GM18499 (cell line): ENCODE data around the gene GTF3C5.
"Not testable (repeated sequence)": the region's sequence is repeated elsewhere in the genome, so short reads cannot be mapped to it uniquely, and the experiment has no call there.

Experiments used
- ATAC-seq: cut with Tn5 transposase; IDR thresholded peaks from one replicate; pipeline ENCODE4 v1.9.1; 2021; ENCODE audit warnings: moderate number of reproducible peaks; ENCODE audit not compliant: insufficient read depth, unreplicated experiment

The GTF3C5 gene

DNA sequence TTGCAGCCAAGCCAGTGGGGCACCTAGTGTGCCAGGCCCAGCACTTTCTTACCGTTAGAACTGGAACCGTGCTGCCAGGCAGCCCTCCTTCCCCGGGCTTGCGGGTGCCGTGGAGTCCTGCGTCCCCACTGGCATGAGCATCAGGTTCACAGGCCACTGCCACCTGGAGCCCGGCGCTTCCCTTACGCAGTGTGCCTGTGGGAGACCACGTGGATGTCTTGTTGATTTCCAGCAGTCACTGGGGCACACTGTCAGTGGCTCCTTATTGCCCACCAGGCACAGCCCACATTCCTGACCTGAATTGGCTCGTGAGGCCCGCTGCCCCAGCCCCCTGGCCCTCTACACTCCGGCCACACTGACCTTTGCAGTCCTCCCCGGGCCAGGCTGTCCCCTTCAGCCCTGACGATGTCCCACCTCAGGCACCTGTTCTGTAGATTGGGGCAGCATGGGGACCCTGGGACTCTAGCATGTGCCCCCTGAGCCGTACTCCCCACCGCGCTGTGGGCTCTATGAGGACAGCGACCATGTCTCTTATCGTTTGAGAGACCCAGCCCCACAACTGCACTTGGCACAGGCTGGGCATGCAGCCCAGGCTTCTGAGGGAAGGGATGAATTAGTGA is 20.6 kb downstream of the GTF3C5 start:
- ATAC-seq = no peak

DNA sequence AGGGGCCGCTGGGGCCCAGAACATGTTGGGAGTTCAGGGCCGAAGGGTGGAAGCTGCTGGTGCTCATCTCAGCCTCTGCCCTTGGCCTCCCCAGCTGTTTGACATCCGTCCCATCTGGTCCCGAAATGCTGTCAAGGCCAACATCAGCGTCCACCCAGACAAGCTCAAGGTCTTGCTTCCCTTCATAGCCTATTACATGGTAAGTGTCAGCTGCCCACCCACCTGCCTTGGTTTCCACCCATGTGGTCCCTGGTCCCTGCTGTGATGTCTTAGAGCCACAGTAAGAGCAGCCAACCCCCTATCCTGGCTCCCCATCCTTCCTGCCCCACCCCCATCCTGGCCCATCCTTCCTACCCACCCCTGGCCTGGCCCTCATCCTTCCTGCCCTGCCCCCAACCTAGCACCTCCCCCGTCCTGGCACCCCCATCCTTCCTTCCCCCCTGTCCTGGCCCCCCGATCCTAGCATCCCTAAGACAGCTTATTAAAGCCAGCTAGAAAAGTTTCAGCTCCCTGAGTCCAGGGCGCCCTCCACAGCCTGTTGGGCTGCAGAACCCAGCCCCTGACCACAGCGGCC is 21.3 kb downstream of the GTF3C5 start:
- no peak for ATAC-seq

DNA sequence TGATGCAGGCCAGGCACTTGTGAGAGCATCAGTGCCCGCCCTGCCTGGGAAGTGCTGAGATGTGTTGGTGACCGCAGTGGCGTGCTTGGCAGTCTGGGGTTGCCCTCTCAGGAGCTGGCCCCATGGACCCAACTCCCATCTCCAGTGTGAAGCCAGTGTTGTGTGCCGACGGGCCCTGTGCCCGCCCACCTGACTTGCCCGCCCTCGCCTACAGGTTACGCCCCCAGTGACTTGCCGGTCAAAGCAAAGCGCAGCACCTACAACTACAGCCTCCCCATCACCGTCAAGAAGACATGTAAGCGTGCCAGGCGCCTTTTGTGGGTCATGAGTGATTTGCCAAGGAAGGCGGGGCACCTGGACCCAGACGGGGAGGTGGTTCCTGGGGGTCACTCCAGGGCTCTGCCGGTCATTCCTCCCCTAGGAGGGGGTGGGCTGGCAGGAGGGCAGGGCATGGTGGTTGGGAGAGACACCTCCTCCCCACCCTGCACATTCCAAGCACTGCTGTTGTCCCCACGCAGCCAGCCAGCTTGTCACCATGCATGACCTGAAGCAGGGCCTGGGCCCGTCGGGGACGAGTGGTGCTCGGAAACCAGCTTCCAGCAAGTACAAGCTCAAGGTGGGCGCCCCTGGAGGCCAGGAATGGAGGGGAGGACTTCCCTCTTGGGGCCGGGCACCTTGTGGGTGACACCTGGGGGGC is 23.5 kb downstream of the GTF3C5 start:
- ATAC-seq = no peak

DNA sequence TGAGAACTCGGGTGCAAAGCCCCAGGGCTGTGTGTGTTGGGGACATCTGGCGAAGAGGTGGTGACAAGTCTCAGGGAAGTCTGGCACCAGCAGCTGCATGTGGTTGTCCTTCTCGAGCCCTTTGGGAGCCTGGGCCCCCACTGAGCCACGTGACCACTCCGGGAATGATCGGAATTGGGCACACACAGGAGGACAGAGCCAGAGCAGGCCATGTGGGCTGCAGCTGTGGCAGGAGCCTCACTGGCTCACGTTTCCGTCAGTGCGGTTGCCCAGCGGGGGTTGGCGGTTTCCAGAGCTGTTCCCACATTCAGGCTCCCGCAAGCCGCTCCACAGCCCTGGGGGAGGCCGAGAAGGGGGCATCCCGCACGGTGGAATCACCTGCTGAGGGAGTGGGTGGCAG is 24.2 kb downstream of the GTF3C5 start:
- no peak for ATAC-seq

DNA sequence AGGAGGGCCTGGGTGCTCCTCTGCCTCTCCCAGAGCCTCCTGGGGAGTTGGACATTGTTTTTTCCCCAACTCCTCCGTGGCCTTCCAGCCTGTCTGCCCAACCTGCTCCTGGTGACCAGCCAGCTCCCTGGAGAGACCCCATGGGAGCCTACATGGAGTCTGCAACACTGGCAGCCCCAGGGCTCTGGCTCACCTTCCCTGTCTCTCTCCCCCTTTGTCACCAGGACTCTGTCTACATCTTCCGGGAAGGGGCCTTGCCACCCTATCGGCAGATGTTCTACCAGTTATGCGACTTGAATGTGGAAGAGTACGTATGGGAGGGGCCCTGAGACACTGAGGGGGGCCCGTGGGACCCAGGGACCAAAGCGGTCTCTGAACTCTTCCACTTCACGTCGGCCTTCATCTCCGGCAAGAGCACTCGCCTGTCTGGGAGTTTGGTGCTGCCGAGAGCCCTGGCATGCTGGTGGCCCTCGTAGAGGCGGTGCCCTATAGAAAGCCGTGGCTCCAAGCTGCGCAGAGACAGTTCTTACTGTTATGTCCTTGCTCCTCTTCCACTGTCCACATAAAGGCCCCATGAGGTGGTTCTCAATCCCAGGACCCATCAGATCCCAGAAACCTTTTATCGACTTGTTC is 25.1 kb downstream of the GTF3C5 start:
- no peak for ATAC-seq

DNA sequence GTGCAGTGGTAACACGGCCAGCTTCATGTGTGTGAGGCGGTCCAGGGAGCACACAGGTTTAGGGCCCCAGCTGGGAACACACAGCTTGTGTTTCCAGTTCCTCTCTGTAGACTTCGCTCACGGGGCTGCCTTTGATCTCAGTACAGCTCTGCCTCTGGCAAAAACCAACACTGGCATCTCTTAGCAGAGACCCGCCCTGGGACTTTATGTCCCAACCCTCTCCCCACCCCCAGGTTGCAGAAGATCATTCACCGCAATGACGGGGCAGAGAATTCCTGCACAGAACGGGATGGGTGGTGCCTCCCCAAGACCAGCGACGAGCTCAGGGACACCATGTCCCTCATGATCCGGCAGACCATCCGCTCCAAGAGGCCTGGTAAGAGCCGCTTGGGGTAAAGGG is 25.7 kb downstream of the GTF3C5 start:
- no peak for ATAC-seq

DNA sequence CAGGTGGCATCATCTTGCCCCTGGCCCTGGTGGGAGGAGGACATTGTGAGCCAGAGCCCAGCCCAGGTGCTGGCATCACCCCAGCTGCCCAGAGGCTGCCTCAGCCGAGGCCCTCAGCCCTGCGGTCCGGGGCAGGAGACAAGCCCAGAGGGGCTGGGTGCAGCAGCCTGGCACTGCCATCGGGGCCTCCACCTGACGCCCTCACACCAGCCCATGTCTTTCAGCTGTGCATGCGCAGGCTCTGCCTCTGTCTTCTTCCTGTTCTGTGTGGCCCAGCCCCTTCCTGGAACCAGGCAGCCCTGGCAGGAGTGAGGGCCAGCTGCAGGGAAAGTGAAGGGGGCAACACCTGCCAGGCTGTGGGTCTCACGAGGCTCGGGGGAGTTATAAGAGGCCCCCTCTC is 26.2 kb downstream of the GTF3C5 start:
- ATAC-seq = no peak

DNA sequence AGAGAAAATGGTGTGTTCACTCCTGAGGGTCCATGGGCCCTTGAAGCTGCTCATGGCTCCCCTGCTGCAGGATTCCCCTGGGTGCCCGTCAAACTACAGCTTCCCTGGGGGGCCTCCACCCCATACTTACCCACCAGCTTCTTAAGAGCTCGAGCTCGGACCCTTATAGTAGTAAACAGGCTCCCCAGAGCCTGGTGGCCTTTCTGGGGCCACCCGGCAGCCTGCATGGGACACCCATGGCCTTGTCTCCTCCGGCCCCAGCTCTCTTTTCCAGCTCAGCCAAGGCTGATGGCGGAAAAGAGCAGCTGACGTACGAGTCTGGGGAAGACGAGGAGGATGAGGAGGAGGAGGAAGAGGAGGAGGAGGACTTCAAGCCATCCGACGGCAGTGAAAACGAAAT is 26.8 kb downstream of the GTF3C5 start:
- no peak for ATAC-seq

DNA sequence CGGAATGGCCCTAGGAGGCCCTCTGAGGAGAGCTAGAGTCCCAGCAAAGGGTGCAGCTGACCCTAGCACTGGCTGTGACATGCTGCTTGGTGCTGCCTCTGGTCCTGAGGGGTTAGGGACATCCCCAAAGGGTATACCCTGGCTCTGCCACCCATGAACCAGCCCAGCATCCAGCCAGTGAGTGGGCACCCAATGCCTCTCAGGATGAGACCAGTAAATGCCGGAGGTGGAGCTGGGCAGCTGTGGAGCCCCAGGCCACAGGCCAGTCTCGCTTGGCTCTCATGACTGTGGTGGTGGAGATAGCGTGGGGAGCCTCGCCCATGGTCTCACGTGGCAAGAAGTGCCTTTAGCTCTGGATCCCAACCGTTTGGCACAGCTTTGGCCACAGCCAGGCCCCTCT is 27.3 kb downstream of the GTF3C5 start:
- ATAC-seq = no peak

DNA sequence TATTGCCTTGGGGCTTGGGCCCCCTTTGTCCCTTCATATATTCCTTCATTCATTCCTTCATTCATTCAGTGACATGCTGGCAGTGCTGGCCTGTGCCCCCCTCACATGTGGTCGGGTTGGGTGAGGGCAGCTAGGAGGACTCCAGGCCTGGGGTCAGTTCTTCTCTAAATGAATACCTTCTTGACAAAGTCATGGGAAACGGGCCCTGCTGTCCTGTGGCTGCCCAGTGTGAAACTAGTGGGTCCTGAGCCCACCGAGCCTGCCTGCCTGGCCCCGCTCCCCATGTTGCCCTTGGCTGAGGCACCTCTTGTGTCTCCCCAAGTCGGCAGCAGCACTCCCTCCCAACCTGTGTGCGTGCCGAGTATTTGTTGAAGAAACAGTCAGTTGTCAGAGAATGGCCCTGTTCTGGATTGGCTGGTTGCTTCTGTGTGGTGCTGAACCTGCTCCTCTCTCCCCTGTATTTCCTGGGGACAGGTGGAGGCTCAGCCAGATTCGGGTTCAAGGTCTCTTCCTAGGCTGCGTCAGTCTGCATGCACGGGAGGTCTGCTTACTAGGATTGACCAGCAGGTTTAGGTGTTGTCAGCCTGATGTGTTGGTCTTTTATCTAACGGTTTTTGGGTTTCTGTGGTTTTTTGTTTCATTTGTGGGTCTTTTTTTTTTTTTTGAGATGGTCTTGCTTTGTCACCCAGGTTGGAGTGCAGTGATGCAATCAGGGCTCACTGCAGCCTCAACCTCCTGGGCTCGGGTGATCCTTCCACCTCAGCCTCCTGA is 27.9 kb downstream of the GTF3C5 start:
- no peak for ATAC-seq

DNA sequence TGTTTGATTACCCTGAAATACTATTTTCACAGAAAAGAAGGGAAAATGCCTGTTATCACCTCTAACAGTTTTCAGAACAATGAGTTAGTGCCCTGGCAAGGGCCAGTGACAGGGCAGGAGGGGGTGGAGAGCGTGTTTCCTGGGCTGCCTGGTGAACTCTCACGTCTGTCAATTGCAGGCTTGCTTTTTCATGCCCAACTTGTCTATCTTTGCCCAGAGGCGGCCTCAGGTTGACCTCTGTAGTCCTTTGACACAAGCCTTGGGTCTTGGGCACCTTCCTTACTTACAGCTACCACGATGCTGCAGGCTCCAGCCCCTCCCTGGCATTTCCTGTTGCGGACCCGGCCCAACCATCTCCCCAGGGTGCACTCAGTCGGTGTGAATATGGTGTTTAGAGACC is 28.8 kb downstream of the GTF3C5 start:
- ATAC-seq = no peak

DNA sequence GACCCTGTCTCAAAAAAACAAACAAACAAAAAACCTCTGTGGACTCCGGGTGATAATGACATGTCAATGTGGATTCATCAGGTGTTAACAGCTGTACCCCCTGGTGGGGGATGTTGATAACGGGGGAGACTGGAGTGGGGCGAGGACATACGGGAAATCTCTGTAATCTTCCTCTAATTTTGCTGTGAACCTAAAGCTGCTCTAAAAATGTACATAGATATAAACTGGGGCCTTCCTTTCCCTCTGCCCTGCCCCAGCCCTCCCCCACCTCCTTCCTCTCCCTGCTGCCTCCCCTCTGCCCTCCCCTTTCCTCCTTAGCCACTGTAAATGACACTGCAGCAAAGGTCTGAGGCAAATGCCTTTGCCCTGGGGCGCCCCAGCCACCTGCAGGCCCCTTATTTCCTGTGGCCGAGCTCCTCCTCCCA is 29.6 kb downstream of the GTF3C5 start:
- no peak for ATAC-seq

DNA sequence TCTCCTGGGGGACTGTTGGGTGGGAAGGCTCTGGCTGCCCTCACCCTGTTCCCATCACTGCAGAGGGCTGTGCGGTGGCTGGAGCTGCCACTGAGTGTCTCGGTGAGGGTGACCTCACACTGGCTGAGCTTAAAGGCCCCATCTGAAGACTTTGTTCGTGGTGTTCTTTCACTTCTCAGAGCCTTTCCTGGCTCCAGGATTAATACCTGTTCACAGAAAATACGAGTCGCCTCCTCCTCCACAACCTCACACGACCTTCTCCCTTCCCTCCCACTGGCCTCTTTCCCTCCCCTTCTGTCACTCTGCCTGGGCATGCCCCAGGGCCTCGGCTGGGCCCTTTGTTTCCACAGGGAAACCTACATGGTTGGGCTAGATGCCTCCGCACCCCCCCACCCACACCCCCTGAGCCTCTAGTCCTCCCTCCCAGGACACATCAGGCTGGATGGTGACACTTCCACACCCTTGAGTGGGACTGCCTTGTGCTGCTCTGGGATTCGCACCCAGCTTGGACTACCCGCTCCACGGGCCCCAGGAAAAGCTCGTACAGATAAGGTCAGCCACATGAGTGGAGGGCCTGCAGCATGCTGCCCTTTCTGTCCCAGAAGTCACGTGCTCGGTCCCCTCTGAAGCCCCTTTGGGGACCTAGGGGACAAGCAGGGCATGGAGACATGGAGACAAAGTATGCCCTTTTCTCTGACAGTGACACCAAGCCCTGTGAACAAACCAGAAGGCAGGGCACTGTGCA is 30.4 kb downstream of the GTF3C5 start:
- not testable (repeated sequence) for ATAC-seq

DNA sequence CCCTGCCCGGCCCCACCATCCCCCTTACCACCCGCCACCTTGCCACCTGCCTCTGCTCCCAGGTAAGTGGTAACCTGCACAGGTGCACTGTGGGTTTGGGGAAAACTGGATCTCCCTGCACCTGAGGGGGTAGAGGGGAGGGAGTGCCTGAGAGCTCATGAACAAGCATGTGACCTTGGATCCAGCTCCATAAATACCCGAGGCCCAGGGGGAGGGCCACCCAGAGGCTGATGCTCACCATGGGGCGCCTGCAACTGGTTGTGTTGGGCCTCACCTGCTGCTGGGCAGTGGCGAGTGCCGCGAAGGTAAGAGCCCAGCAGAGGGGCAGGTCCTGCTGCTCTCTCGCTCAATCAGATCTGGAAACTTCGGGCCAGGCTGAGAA is 31.0 kb downstream of the GTF3C5 start, which contains the start of gene CEL:
Gene CEL, plus strand, starts transcription at position 218 of the 382 bp plus-strand sequence. Its CDS starts 22 bp downstream, at position 240.
- not testable (repeated sequence) for ATAC-seq

DNA sequence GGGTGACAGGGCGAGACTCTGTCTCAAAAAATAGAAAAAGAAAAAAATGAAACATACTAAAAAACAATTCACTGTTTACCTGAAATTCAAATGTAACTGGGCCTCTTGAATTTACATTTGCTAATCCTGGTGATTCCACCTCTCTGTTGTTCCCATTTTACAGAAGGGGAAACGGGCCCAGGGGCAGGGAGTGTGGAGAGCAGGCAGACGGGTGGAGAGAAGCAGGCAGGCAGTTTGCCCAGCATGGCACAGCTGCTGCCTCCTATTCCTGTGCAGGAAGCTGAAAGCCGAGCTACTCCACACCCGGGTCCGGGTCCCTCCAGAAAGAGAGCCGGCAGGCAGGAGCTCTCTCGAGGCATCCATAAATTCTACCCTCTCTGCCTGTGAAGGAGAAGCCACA is 31.8 kb downstream of the GTF3C5 start:
- not testable (repeated sequence) for ATAC-seq

DNA sequence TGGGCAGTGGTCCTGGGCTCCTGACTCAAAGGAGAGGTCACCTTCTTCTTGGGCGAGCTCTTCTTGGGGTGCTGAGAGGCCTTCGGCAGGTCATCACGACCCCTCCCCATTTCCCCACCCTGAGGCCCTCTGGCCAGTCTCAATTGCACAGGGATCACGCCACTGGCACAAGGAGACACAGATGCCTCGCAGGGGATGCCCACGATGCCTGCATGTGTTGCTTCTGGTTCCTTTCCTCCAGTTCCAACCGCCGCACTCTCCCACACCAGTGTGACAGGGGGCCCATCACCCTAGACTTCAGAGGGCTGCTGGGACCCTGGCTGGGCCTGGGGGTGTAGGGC is 32.3 kb downstream of the GTF3C5 start:
- no peak for ATAC-seq

DNA sequence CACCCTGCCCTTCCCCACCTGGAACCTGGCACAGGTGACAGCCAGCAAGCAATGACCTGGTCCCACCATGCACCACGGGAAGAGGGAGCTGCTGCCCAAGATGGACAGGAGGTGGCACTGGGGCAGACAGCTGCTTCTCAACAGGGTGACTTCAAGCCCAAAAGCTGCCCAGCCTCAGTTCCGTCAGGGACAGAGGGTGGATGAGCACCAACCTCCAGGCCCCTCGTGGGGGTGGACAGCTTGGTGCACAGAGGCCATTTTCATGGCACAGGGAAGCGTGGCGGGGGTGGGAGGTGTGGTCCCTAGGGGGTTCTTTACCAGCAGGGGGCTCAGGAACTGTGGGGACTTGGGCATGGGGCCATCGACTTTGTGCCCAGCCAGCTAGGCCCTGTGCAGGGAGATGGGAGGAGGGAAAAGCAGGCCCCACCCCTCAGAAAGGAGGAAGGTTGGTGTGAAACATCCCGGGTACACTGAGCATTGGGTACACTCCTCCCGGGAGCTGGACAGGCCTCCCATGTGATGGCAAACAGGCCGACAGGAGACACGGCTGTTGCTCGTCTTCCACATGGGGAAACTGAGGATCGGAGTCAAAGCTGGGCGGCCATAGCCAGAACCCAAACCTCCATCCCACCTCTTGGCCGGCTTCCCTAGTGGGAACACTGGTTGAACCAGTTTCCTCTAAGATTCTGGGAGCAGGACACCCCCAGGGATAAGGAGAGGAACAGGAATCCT is 32.9 kb downstream of the GTF3C5 start:
- ATAC-seq = no peak

DNA sequence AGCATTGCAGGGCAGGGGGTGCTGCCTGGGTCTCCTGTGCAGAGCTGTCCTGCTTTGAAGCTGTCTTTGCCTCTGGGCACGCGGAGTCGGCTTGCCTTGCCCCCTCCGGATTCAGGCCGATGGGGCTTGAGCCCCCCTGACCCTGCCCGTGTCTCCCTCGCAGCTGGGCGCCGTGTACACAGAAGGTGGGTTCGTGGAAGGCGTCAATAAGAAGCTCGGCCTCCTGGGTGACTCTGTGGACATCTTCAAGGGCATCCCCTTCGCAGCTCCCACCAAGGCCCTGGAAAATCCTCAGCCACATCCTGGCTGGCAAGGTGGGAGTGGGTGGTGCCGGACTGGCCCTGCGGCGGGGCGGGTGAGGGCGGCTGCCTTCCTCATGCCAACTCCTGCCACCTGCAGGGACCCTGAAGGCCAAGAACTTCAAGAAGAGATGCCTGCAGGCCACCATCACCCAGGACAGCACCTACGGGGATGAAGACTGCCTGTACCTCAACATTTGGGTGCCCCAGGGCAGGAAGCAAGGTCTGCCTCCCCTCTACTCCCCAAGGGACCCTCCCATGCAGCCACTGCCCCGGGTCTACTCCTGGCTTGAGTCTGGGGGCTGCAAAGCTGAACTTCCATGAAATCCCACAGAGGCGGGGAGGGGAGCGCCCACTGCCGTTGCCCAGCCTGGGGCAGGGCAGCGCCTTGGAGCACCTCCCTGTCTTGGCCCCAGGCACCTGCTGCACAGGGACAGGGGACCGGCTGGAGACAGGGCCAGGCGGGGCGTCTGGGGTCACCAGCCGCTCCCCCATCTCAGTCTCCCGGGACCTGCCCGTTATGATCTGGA is 33.7 kb downstream of the GTF3C5 start:
- no peak for ATAC-seq

DNA sequence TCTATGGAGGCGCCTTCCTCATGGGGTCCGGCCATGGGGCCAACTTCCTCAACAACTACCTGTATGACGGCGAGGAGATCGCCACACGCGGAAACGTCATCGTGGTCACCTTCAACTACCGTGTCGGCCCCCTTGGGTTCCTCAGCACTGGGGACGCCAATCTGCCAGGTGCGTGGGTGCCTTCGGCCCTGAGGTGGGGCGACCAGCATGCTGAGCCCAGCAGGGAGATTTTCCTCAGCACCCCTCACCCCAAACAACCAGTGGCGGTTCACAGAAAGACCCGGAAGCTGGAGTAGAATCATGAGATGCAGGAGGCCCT is 34.2 kb downstream of the GTF3C5 start:
- no peak for ATAC-seq
